IPS-18a (cell line): ENCODE data around the gene FAM209B.
"Not testable (repeated sequence)": the region's sequence is repeated elsewhere in the genome, so short reads cannot be mapped to it uniquely, and the experiment has no call there.

ENCODE experiments used
- H3K27ac ChIP-seq: one replicate; pipeline ENCODE4 v1.5.1; 2013; ENCODE audit warnings: low read length
- H3K27me3 ChIP-seq: one replicate; pipeline ENCODE4 v1.6.1; 2013; ENCODE audit warnings: mild to moderate bottlenecking, low read length; ENCODE audit not compliant: control insufficient read depth, insufficient read depth
- H3K36me3 ChIP-seq: one replicate; pipeline ENCODE4 v1.6.1; 2013; ENCODE audit warnings: low read depth, low read length; ENCODE audit not compliant: control insufficient read depth
- H3K4me1 ChIP-seq: one replicate; pipeline ENCODE4 v1.6.1; 2013; ENCODE audit warnings: low read depth, low read length; ENCODE audit not compliant: control insufficient read depth
- H3K4me3 ChIP-seq: one replicate; pipeline ENCODE4 v1.5.1; 2013; ENCODE audit warnings: low read length
- H3K9ac ChIP-seq: one replicate; pipeline ENCODE4 v1.6.1; 2013; ENCODE audit warnings: mild to moderate bottlenecking, low read length, moderate library complexity
- H3K9me3 ChIP-seq: one replicate; pipeline ENCODE4 v1.6.1; 2013; ENCODE audit warnings: low read depth, low read length; ENCODE audit not compliant: control insufficient read depth

FAM209B gene

GRCh38 chr20:56517211-56517610 is 15.8 kb upstream of the FAM209B start:
- Histone ChIP-seq H3K4me1 (no peaks in the 10 kb centered on the region), H3K27ac (no peak overlapping the region)

GRCh38 chr20:56517641-56518040 is 15.4 kb upstream of the FAM209B start:
- Histone ChIP-seq H3K9me3 (peaks cover 11% of the 10 kb centered on the region), H3K4me1 (no peaks in the 10 kb centered on the region), H3K27ac (no peak overlapping the region), H3K36me3 (peaks cover 24% of the 10 kb centered on the region), H3K9ac (no peak overlapping the region), H3K27me3 (no peaks in the 10 kb centered on the region), H3K4me3 (no peak overlapping the region)

More at GRCh38 chr20:56517211-56517610, 15.8 kb upstream of the FAM209B start:
- Histone ChIP-seq H3K9ac (no peak overlapping the region), H3K9me3 (peaks cover 11% of the 10 kb centered on the region), H3K36me3 (peaks cover 24% of the 10 kb centered on the region), H3K27me3 (no peaks in the 10 kb centered on the region), H3K4me3 (no peak overlapping the region)

GRCh38 chr20:56518126-56518525 is 14.9 kb upstream of the FAM209B start:
- Histone ChIP-seq H3K27ac (no peak overlapping the region), H3K9me3 (peaks cover 11% of the 10 kb centered on the region), H3K27me3 (no peaks in the 10 kb centered on the region), H3K36me3 (peaks cover 24% of the 10 kb centered on the region), H3K4me3 (no peak overlapping the region), H3K4me1 (no peaks in the 10 kb centered on the region), H3K9ac (no peak overlapping the region)

DNA sequence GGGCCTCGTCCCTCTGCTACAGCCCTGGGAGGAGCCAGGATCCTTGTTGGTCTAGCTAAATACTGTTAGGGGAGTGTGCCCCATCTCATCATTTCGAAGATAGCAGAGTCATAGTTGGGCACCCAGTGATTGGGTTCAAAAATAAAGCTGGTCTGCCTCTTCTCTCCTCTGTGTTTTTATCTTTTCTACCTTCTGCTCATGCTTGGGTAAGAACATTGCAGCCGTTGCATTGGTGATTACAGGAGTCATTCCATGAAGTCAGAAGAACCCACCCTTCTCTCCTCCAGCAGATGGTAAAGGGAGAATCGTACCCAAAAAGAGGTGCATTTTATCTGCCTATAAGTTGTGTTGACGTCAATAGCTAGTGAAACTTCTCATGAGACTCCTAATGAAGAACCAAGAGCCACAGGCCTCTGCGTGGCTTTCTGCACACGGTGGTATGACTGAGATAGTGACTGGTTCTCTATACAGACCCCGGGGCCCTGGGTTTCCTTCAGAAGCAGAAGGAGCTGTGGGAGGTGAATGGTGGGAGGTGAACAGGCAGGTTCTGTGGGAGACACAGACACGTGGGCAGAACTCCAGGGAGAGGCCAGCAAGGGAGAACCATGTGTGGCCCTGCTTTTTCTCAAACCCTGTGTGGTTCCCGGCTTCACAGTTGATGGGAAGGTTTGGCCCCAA is 14.2 kb upstream of the FAM209B start:
- Histone ChIP-seq H3K27ac (no peak overlapping the region), H3K4me3 (no peak overlapping the region), H3K27me3 (no peaks in the 10 kb centered on the region), H3K9ac (no peak overlapping the region), H3K36me3 (peaks cover 24% of the 10 kb centered on the region), H3K9me3 (peaks cover 11% of the 10 kb centered on the region), H3K4me1 (no peaks in the 10 kb centered on the region)

DNA sequence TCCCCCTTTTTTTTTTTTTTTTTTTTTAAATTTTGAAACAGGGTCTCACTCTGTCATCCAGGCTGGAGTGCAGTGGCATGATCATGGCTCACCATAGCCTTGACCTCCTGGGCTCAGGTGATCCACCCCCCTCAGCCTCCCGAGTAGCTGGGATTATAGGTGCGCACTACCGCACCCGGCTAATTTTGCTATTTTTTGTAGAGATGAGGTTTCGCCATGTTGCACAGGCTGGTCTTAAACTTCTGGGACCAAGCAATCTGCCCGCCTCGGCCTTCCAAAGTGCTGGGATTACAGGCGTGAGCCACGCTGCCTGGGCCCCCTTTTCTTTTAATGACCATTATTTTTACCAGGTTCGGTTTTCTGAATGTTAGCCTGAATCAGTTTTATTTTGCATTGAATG is 13.5 kb upstream of the FAM209B start:
- Histone ChIP-seq H3K4me3 (no peak overlapping the region), H3K27me3 (no peaks in the 10 kb centered on the region), H3K4me1 (no peaks in the 10 kb centered on the region), H3K9ac (no peak overlapping the region), H3K36me3 (peaks cover 24% of the 10 kb centered on the region), H3K9me3 (peaks cover 11% of the 10 kb centered on the region), H3K27ac (no peak overlapping the region)

DNA sequence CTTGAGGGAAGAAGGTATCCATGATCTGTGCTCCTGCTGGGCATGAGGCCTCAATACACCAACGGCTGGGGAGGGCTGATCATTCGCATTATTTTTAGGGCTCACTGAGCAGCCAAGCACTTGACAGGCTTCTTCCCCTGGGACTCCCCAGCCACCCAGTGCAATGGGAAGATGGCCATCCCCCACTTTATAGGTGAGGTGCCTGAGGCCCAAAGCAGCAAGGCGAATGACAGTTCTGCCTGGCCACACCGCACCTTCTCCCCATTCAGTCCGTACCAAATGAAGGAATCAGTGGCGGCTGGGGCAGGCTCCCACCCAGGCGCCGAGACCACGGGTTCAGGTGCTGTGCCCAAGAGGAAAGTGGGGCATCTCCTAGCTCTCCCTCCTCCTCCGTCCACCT is 12.9 kb upstream of the FAM209B start:
- Histone ChIP-seq H3K9me3 (peaks cover 11% of the 10 kb centered on the region), H3K36me3 (peaks cover 24% of the 10 kb centered on the region), H3K27ac (no peak overlapping the region), H3K4me3 (no peak overlapping the region), H3K27me3 (no peaks in the 10 kb centered on the region), H3K4me1 (no peaks in the 10 kb centered on the region), H3K9ac (no peak overlapping the region)

GRCh38 chr20:56520746-56521354 is 12.2 kb upstream of the FAM209B start:
- Histone ChIP-seq H3K36me3 (peaks cover 24% of the 10 kb centered on the region), H3K9me3 (peaks cover 11% of the 10 kb centered on the region)
- not testable (repeated sequence) for H3K4me1 ChIP-seq, H3K9ac ChIP-seq, H3K4me3 ChIP-seq, H3K27ac ChIP-seq, H3K27me3 ChIP-seq

DNA sequence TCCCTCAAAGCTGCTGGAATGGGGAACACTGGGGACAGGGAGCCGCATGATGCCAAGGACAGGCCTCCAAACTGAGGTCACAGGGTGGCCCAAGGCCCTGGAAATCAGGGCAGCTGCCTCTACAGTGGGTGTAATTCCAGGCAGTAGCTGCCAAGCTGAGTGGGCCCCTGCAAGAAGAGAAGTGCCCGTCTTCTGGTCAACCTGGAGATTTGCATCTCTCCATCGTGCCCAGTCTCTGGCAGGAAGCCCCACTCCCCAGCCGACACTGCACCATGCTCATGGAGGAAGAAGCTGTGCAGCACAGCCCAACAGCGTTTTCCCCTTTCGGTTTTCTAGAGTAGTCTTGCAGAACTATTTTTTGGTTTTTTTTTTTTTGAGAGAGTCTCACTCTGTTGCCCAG is 10.7 kb upstream of the FAM209B start:
- peaks cover 20% of the 10 kb centered on the region for H3K36me3 ChIP-seq
- peaks cover 11% of the 10 kb centered on the region for H3K9me3 ChIP-seq
- H3K4me3 ChIP-seq: no peak overlapping the region
- H3K27ac ChIP-seq: no peak overlapping the region
- H3K27me3 ChIP-seq: no peaks in the 10 kb centered on the region
- H3K9ac ChIP-seq: no peak overlapping the region
- no peaks in the 10 kb centered on the region for H3K4me1 ChIP-seq

- not testable (repeated sequence) for H3K27ac ChIP-seq, H3K36me3 ChIP-seq, H3K4me3 ChIP-seq, H3K4me1 ChIP-seq, H3K9ac ChIP-seq, H3K27me3 ChIP-seq
- H3K9me3 ChIP-seq: peaks cover 11% of the 10 kb centered on the region
These were observed 8.6 kb upstream of the FAM209B start, which contains the start of gene FAM209A for GRCh38 chr20:56524444-56524843. Gene FAM209A (plus strand): TSS chr20:56524744. CDS start chr20:56524809, 65 bp downstream.

- Histone ChIP-seq H3K9me3 (no peaks in the 10 kb centered on the region), H3K36me3 (no peaks in the 10 kb centered on the region), H3K27ac (no peak overlapping the region), H3K27me3 (no peaks in the 10 kb centered on the region), H3K4me1 (no peaks in the 10 kb centered on the region), H3K9ac (no peak overlapping the region), H3K4me3 (no peak overlapping the region)
These were observed 5.5 kb upstream of the FAM209B start for GRCh38 chr20:56527521-56527920.

GRCh38 chr20:56537997-56538396 is 5.0 kb downstream of the FAM209B start:
- Histone ChIP-seq H3K36me3 (no peaks in the 10 kb centered on the region), H3K4me3 (no peak overlapping the region), H3K27ac (no peak overlapping the region), H3K9ac (no peak overlapping the region), H3K9me3 (no peaks in the 10 kb centered on the region), H3K27me3 (no peaks in the 10 kb centered on the region), H3K4me1 (no peaks in the 10 kb centered on the region)

- H3K9ac ChIP-seq: no peak overlapping the region
- H3K4me1 ChIP-seq: no peaks in the 10 kb centered on the region
- no peak overlapping the region for H3K4me3 ChIP-seq
- no peak overlapping the region for H3K27ac ChIP-seq
- no peaks in the 10 kb centered on the region for H3K36me3 ChIP-seq
- H3K27me3 ChIP-seq: no peaks in the 10 kb centered on the region
- no peaks in the 10 kb centered on the region for H3K9me3 ChIP-seq
These were observed 7.4 kb downstream of the FAM209B start for GRCh38 chr20:56540415-56540814.
